ENCODE measurements around the gene MT1E.

The MT1E gene

DNA sequence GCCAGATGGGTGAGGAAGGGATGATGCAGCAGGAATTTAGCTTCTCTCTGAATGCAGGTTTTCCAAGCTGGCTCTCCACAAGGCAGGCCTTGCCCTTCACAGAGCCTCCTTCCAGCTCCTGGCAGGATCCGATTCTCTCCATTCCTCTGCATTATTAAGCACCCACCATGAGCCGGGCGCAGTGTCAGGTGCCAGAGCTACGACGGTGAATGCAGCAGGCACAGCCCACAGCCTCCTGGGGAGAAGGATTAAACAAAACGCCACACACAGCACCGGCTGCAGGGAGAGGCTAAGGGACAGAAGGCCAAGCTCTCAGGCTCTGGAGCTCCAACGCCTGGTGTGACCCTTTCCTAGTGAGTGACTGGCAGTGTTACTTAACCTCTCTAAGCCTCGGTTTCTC, 24.3 kb upstream of the MT1E start:
- H3K4me1 Mint-ChIP-seq = peaks cover 11% of the 10 kb centered on the region
- no peaks in the 10 kb centered on the region for H3K36me3 Mint-ChIP-seq
- ATAC-seq = no peak
- no peaks in the 10 kb centered on the region for H3K9me3 Mint-ChIP-seq
- H3K4me3 Mint-ChIP-seq = no peak overlapping the region
- no peak for DNase-seq (ENCODE audit: low spot score in 2 of 2)
- H3K27ac Mint-ChIP-seq = no peak overlapping the region

DNA sequence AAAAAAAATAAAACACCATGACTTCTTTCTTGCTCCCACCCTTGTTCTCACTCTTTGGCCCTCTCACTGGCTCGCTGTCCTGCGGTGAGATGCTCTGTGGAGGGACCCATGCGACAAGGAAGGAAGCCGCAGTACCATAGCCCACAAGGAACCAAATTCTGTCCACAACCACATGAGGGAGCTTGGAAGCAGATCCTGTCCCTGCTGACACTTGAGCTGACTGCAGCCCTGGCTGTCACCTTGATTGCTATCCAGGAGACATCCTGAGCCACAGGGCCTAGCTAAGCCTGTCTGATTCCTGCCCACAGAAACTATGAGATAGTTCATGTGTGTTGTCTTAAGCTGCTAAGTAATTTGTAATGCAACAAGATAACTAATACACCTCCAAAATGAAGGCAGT, 22.0 kb upstream of the MT1E start:
- Mint-ChIP-seq H3K36me3 (no peaks in the 10 kb centered on the region), H3K9me3 (no peaks in the 10 kb centered on the region), H3K4me3 (no peak overlapping the region), H3K4me1 (peaks cover 27% of the 10 kb centered on the region), H3K27ac (no peak overlapping the region)
- no peak for ATAC-seq
- no peak for DNase-seq (ENCODE audit: low spot score in 2 of 2)

DNA sequence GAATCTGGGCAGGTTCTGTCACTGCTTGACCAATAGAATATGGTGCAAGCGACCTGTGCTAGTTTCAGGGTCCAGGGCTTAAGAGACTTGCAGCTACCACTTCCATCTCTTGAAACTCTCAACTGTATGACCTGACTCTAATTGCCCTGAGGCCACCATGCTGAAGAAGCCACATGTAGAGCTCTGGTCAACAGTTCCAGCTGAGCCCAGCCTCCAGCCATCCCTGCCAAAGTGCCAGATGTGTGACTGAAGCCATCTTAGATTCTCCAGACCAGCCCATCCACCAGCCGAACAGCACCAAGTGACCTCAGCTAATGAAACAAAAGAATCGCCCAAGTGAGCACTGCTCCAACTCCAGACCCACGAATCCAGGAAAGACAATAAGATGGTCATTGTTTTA, 20.6 kb upstream of the MT1E start:
- no peak for DNase-seq (ENCODE audit: low spot score in 2 of 2)
- no peak for ATAC-seq
- H3K4me1 Mint-ChIP-seq = peaks cover 40% of the 10 kb centered on the region
- no peak overlapping the region for H3K27ac Mint-ChIP-seq
- no peaks in the 10 kb centered on the region for H3K36me3 Mint-ChIP-seq
- H3K9me3 Mint-ChIP-seq = no peaks in the 10 kb centered on the region
- no peak overlapping the region for H3K4me3 Mint-ChIP-seq

DNA sequence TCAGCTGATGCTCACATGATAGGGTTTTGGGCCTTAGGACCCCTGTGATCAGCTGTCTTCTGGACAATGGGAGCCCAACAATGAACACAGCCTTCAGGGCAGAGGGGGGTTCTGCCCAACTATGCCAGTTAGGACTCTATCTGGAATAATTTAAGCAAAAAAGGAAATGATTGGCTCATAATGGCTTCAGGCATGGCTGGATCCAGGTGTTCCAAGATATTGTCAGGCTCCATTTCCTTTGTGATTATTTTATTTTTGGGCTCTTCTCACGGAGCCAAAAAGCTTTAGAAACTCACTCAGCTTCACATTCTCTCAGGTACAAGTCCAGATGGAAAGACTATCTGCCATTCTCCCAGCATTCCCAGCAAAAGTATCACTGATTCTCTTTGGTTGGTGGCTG, 20.1 kb upstream of the MT1E start:
- ATAC-seq = no peak
- H3K4me1 Mint-ChIP-seq = peaks cover 41% of the 10 kb centered on the region
- DNase-seq (ENCODE audit: low spot score in 2 of 2) = no peak
- H3K27ac Mint-ChIP-seq = no peak overlapping the region
- H3K9me3 Mint-ChIP-seq = no peaks in the 10 kb centered on the region
- no peak overlapping the region for H3K4me3 Mint-ChIP-seq
- no peaks in the 10 kb centered on the region for H3K36me3 Mint-ChIP-seq

DNA sequence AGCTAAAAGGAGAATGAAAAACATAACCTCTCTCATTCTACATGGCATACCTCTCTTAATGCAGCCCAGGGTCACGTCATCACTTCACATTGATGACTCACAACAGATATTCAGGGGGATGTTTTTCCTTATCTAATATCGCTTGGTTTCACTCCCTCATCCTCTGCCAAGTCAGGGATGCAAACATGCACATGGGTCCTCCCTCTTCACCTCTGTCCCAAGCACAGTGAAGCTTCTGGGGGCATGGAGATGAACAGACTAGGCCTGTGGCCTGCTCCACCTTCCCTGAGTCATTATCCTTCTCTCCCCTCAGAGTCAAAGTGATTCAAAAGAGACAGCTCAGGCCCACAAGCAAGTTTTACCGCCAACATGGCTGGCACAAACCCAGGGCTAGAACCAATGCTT, 19.5 kb upstream of the MT1E start:
- peak; percentile 40 for ATAC-seq
- no peak overlapping the region for H3K27ac Mint-ChIP-seq
- no peaks in the 10 kb centered on the region for H3K36me3 Mint-ChIP-seq
- no peak for DNase-seq (ENCODE audit: low spot score in 2 of 2)
- H3K4me3 Mint-ChIP-seq = no peak overlapping the region
- H3K9me3 Mint-ChIP-seq = no peaks in the 10 kb centered on the region
- peaks cover 42% of the 10 kb centered on the region for H3K4me1 Mint-ChIP-seq

DNA sequence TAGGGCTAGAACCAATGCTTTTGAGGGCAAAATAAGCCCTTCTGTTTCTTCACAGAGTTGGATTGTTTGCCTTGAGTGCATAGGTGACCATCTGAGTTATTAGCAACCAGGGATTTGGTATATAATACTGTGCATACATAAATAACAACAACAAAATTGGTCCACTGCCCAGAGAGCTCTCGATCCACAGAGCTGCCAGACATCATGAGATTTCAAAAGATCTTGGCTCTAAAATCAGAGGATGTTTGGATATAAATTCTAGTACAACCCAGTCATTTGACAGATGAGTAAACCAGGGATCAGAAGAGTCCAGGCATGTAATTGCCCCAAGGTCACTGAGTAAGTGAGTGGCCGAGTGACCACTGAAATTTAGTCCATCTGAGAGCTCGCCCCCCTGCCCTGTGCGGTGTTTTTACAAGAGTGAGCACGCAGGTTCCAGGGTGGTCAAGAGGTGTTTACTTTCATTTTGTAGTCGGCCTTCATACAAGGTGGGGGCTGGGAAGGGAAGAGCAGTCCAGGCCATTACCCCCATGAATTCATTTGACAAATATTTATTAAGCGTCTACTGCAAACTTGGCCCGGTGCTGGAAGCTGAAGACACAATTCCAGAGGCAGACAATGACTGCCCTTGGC, 19.0 kb upstream of the MT1E start:
- Mint-ChIP-seq H3K4me3 (peak overlapping the region; percentile 36), H3K4me1 (peaks cover 47% of the 10 kb centered on the region), H3K27ac (peak overlapping the region; percentile 79), H3K36me3 (no peaks in the 10 kb centered on the region), H3K9me3 (no peaks in the 10 kb centered on the region)
- no peak for DNase-seq (ENCODE audit: low spot score in 2 of 2)
- ATAC-seq = no peak

DNA sequence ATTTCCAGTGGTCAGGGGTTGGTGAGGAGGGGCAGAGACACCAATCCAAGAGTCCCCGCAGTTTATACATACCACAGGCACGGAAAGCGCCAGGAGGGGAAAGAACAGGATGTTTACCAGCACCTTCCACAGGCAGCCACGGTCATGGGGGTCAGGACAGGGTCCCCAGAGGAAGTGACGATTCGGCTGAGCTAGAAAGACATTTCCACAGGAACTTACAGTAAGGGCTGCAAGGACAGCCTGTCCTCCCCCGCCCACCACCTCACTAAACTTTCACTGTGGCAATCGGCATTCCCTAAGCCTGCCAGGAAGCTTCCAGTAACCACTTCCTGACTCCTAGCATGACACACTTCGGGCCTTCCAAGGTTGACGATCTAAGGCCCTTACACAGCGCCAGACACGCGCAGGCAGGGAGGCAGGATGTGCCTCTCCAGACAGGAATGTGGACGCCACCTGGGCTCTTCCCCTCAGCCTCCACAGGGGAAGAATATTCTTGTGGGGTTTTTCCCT, 18.4 kb upstream of the MT1E start:
- no peak for ATAC-seq
- Mint-ChIP-seq H3K27ac (peak overlapping the region; percentile 79), H3K4me1 (peaks cover 48% of the 10 kb centered on the region), H3K9me3 (no peaks in the 10 kb centered on the region), H3K4me3 (peak overlapping the region; percentile 86), H3K36me3 (no peaks in the 10 kb centered on the region)
- no peak for DNase-seq (ENCODE audit: low spot score in 2 of 2)

DNA sequence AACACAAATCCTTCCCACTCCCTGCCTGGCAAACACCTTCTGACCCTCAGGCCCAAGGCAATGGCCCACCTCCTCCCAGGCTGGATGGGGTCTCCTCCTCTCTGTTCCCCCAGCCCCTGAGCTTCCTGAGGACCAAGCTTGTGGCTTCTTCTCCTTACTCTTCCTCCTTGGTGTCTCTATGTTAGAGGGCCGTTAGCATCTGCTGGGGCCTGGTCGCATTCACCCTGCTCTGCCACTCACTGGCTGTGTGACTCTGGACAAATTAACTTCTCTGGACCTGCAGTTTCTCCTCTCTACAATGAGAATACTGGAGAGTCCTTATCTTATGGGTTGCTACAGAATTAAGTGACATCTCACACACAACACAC, 17.9 kb upstream of the MT1E start:
- Mint-ChIP-seq H3K4me3 (peak overlapping the region; percentile 86), H3K4me1 (peaks cover 53% of the 10 kb centered on the region), H3K36me3 (no peaks in the 10 kb centered on the region), H3K27ac (peak overlapping the region; percentile 79), H3K9me3 (no peaks in the 10 kb centered on the region)
- ATAC-seq = no peak
- no peak for DNase-seq (ENCODE audit: low spot score in 2 of 2)

DNA sequence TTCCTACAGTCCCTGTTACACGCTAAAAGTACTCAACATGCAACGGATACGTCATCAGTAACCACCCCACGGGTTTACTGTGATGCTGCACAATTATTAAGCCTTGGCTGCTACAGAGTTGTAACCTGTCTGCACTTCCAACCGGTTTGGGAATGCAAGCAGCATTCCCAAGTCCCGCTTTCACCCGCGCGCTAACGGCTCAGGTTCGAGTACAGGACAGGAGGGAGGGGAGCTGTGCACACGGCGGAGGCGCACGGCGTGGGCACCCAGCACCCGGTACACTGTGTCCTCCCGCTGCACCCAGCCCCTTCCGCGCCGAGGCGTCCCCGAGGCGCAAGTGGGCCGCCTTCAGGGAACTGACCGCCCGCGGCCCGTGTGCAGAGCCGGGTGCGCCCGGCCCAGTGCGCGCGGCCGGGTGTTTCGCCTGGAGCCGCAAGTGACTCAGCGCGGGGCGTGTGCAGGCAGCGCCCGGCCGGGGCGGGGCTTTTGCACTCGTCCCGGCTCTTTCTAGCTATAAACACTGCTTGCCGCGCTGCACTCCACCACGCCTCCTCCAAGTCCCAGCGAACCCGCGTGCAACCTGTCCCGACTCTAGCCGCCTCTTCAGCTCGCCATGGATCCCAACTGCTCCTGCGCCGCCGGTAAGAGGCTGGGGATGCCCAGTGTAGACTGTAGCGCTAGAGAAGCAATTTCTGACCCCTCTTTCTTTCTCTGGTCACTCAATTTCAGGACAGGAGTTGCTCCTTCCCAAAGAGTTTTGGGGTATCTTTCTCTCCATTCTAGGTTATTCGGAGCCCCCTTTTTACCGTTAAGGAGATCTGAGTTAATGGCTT, 17.3 kb upstream of the MT1E start, which contains the start of gene MT2A:
Gene MT2A (plus strand): TSS at position 542 of the 833 bp plus-strand sequence. CDS start 72 bp downstream, at position 614.
- Mint-ChIP-seq H3K36me3 (no peaks in the 10 kb centered on the region), H3K4me1 (peaks cover 54% of the 10 kb centered on the region), H3K4me3 (peak within 1 kb of the TSS; percentile 86), H3K27ac (peak within 1 kb of the TSS; percentile 79), H3K9me3 (no peaks in the 10 kb centered on the region)
- ATAC-seq = peak; percentile 92
- peak; percentile 65 to 92 for DNase-seq (ENCODE audit: low spot score in 2 of 2)

DNA sequence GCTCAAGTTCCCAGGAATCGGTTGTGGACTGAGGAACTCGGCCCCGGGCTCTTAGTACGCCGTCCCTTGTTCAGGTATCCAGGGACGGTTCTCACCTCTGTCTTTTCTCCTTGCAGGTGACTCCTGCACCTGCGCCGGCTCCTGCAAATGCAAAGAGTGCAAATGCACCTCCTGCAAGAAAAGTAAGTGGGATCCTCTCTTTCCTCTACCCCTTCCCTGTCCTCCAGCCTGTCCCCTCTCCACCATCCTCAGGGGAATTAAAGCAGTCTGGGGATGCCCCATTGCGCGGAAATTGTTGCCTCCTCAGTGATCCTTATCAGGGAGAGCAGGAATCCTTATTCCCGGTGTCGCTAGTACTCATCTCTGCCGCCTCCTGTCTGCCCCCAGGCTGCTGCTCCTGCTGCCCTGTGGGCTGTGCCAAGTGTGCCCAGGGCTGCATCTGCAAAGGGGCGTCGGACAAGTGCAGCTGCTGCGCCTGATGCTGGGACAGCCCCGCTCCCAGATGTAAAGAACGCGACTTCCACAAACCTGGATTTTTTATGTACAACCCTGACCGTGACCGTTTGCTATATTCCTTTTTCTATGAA, 16.6 kb upstream of the MT1E start:
- peak in 1 of 2 donors; percentile 64 for DNase-seq (ENCODE audit: low spot score in 2 of 2)
- Mint-ChIP-seq H3K9me3 (no peaks in the 10 kb centered on the region), H3K4me3 (peak overlapping the region; percentile 86), H3K4me1 (peaks cover 59% of the 10 kb centered on the region), H3K36me3 (no peaks in the 10 kb centered on the region), H3K27ac (peak overlapping the region; percentile 60)
- ATAC-seq = no peak

DNA sequence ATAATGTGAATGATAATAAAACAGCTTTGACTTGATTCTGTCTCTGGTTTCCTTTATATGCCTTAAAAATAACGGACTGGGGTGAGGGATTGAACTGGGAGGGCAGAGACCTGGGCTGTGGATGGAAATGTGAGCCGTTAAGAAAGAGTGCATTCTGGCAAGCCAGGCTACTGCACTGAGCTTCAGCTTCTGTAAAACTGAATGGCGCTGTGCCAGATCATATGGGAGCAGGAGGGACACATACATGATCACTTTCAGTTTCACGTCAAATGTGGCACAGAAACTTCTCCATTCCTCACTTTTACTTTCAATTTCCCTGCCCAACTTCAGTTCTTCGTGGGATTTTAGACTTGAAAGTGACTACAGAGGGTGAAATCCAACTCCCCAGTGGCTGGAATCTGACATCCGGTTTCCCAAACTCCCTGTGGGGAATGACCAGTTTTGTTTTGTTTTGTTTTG, 16.1 kb upstream of the MT1E start:
- ATAC-seq = peak; percentile 36
- H3K4me1 Mint-ChIP-seq = peaks cover 64% of the 10 kb centered on the region
- H3K4me3 Mint-ChIP-seq = peak overlapping the region; percentile 86

DNA sequence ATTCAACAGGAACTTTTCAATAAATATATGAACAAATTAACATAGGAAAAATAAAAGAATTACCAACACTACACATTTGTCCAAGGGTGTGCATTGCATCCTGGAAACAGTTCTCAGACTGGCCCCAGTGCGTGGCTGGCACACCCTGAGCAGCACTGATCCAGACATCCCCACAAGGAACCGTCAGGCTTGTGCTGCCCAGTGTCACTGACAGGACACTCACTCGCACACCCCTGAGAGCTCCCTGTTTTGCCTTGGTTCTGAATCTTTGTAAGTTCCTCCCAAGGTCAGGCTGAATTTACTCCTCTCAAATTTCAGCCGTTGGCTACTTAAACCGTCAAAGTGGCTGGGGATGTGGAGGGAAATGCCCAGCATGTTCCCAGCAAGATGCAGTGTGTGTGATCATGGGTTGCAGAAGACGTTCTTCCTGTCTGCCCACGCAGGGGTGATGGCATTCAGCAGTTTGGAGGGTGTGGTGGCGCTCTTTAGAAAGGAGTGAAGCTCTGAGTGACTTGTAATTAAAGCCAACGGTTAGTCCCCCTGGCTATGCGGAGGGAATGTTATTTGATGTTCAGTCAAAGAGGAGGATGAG, 15.5 kb upstream of the MT1E start:
- H3K4me3 Mint-ChIP-seq = peak overlapping the region; percentile 86
- peak; percentile 61 for ATAC-seq
- peaks cover 70% of the 10 kb centered on the region for H3K4me1 Mint-ChIP-seq
- H3K36me3 Mint-ChIP-seq = no peaks in the 10 kb centered on the region
- H3K9me3 Mint-ChIP-seq = no peaks in the 10 kb centered on the region
- peak; percentile 49 to 87 for DNase-seq (ENCODE audit: low spot score in 2 of 2)
- H3K27ac Mint-ChIP-seq = peak overlapping the region; percentile 60

More for the DNA sequence above, 16.1 kb upstream of the MT1E start:
- DNase-seq (ENCODE audit: low spot score in 2 of 2) = peak in 1 of 2 donors; percentile 77
- H3K27ac Mint-ChIP-seq = peak overlapping the region; percentile 60
- H3K36me3 Mint-ChIP-seq = no peaks in the 10 kb centered on the region
- no peaks in the 10 kb centered on the region for H3K9me3 Mint-ChIP-seq

DNA sequence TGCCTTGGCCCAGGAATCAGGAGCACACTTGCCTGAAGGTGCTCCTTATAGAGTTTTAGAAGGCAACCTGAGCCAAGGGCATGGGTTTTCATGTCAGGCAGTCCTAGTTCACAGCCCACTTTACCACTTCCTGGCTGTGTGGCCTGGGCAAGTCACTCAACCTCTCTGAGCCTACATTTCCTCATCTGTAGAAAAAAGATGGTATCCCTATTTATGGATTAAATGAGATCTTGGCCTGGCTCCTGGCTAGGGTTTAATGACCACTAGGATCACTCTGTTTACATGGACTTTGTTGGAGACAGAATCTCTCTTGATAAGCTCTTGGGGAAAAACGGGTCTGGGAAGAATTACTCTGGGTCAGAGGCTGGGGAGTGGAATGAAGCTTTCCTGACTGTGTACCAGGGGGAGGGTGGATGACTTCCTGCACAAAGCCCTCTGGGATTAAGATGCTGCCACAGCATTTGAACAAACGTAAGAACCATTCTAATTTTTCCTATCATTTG, 14.9 kb upstream of the MT1E start:
- Mint-ChIP-seq H3K27ac (peak overlapping the region; percentile 70), H3K36me3 (no peaks in the 10 kb centered on the region), H3K4me1 (peaks cover 73% of the 10 kb centered on the region), H3K9me3 (no peaks in the 10 kb centered on the region), H3K4me3 (peak overlapping the region; percentile 86)
- no peak for DNase-seq (ENCODE audit: low spot score in 2 of 2)
- no peak for ATAC-seq

DNA sequence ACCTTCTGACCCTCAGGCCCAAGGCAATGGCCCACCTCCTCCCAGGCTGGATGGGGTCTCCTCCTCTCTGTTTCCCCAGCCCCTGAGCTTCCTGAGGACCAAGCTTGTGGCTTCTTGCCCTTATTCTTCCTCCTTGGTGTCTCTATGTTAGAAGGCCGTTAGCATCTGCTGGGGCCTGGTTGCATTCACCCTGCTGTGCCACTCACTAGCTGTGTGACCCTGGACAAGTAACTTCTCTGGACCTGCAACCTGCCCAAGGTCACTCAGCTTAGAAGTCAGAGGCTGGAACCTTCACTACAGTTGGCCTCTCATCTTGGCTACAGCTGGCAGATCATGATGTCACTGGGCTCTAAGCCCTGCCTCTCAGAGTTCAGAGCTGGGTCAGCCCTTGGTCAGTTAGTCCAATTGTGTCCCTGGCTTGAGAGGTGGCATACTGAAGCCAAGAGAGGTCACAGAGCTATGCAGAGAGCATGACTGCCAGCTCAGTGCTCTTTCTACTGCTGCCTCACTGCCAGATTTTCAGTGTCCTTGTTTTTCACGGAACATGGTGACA, 14.2 kb upstream of the MT1E start:
- Mint-ChIP-seq H3K36me3 (no peaks in the 10 kb centered on the region), H3K4me3 (peak overlapping the region; percentile 52), H3K4me1 (peaks cover 71% of the 10 kb centered on the region), H3K9me3 (no peaks in the 10 kb centered on the region), H3K27ac (peak overlapping the region; percentile 70)
- DNase-seq (ENCODE audit: low spot score in 2 of 2) (no peak), ATAC-seq (no peak)

DNA sequence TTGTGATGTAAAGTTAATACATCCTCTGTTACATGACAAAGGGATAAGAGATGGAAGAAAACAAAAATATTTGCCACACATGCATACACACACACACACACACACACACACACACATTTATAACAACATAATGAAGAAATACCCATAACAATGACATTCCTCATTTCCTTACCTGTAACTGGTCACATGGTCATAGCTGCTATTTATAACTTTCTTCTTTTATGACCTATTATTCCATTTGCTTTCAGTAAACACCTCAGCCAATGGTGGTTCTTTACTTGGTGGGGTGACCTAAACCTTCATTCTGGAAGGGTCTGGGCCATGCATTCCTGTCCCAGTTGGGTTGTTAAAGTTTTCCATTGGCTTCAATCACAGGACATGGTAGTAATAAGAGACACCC, 11.9 kb upstream of the MT1E start:
- H3K27ac Mint-ChIP-seq = peak overlapping the region; percentile 26
- no peaks in the 10 kb centered on the region for H3K9me3 Mint-ChIP-seq
- H3K36me3 Mint-ChIP-seq = no peaks in the 10 kb centered on the region
- no peak overlapping the region for H3K4me3 Mint-ChIP-seq
- ATAC-seq = no peak
- DNase-seq (ENCODE audit: low spot score in 2 of 2) = no peak
- peaks cover 65% of the 10 kb centered on the region for H3K4me1 Mint-ChIP-seq
